Kasumi-1 (cell line): ENCODE results near the gene MRPL52.
"Not testable (repeated sequence)": the region's sequence is repeated elsewhere in the genome, so short reads cannot be mapped to it uniquely, and the experiment has no call there.

Experiments
- DNase-seq, 2 experiments: peaks; one replicate each; lab custom pipeline; 2025; lab: John Stamatoyannopoulos, UW

Gene MRPL52

GRCh38 chr14:22808388-22809209 is 21.1 kb upstream of the MRPL52 start:
- no peak for DNase-seq

GRCh38 chr14:22811722-22812121 is 18.0 kb upstream of the MRPL52 start:
- DNase-seq: no peak

GRCh38 chr14:22812744-22813143 is 16.9 kb upstream of the MRPL52 start:
- DNase-seq: no peak

GRCh38 chr14:22813145-22813544 is 16.5 kb upstream of the MRPL52 start:
- DNase-seq: no peak

- no peak for DNase-seq
Observed at GRCh38 chr14:22814373-22814772, 15.3 kb upstream of the MRPL52 start.

- no peak for DNase-seq
Observed at GRCh38 chr14:22814941-22815713, 14.6 kb upstream of the MRPL52 start, which contains the start of gene SLC7A7. SLC7A7 (minus strand) TSS chr14:22815435; CDS start chr14:22813398, 2,037 bp downstream.

GRCh38 chr14:22819151-22819988 is 10.3 kb upstream of the MRPL52 start:
- no peak for DNase-seq

GRCh38 chr14:22820731-22821130 is 9.0 kb upstream of the MRPL52 start:
- no peak for DNase-seq

GRCh38 chr14:22821193-22822015 is 8.3 kb upstream of the MRPL52 start:
- no peak for DNase-seq

GRCh38 chr14:22822016-22822570 is 7.6 kb upstream of the MRPL52 start:
- no peak for DNase-seq

GRCh38 chr14:22822571-22823098 is 7.1 kb upstream of the MRPL52 start:
- peak; percentile 66 to 79 for DNase-seq

GRCh38 chr14:22824711-22825359 is 4.9 kb upstream of the MRPL52 start:
- DNase-seq: peak; percentile 14 to 31

- not testable (repeated sequence) for DNase-seq
Observed at GRCh38 chr14:22829076-22829660, 519 bp upstream of the MRPL52 start.

- peak in 1 of 2 experiments; percentile 44 for DNase-seq
Observed at GRCh38 chr14:22830443-22831010, 840 bp downstream of the MRPL52 start.

- no peak for DNase-seq
Observed at GRCh38 chr14:22835505-22835904, 5.8 kb downstream of the MRPL52 start.

- peak; percentile 36 to 39 for DNase-seq
Observed at GRCh38 chr14:22836301-22837113, 6.8 kb downstream of the MRPL52 start, which contains the start of gene MMP14. MMP14 (plus strand) TSS chr14:22836585; CDS start chr14:22836818, 233 bp downstream.

- peak; percentile 11 to 29 for DNase-seq
Observed at GRCh38 chr14:22837114-22837749, 7.5 kb downstream of the MRPL52 start.
